Uterus (tissue), 4 donors: ENCODE data around the gene ADGRA3. TPM values are rescaled to one million over a fixed set of nuclear protein-coding genes. Genes with fewer than 3 reads are reported as not detected.
A peak's percentile ranks its signal among the peaks of the same experiment; 100 is the strongest.
"Not testable (repeated sequence)": the region's sequence is repeated elsewhere in the genome, so short reads cannot be mapped to it uniquely, and the experiment has no call there.

Experiments used
- DNase-seq, 2 donors: peaks; one replicate each; pipeline ENCODE4 v3.0.0-alpha.2; 2019 to 2020
- H3K27ac ChIP-seq, 2 donors: fragments of 200-600 bp; sonication (generic); 1 replicate in 1 of 2; 2 replicates in 1 of 2; pipeline ENCODE4 v1.5.1; 2016 to 2018
- H3K27me3 ChIP-seq, 2 donors: fragments of 200-600 bp; sonication (generic); one replicate each; pipeline ENCODE4 v1.5.1; 2018 to 2019; ENCODE audit warnings: control low read depth in 1 of 2
- H3K36me3 ChIP-seq, 2 donors: fragments of 200-600 bp; sonication (generic); one replicate each; pipeline ENCODE4 v1.5.1; 2019; ENCODE audit warnings: control low read depth in 1 of 2
- H3K4me1 ChIP-seq, 2 donors: fragments of 200-600 bp; sonication (generic); one replicate each; pipeline ENCODE4 v1.5.1; 2018 to 2019; ENCODE audit warnings: control low read depth in 1 of 2
- H3K4me3 ChIP-seq, 2 donors: fragments of 200-600 bp; sonication (generic); 1 replicate in 1 of 2; 2 replicates in 1 of 2; pipeline ENCODE4 v1.5.1; 2018 to 2019; ENCODE audit warnings: mild to moderate bottlenecking in 1 of 2
- H3K9me3 ChIP-seq, 2 donors: fragments of 200-600 bp; sonication (generic); one replicate each; pipeline ENCODE4 v1.5.1; 2019; ENCODE audit warnings: control low read depth in 1 of 2
- POLR2A ChIP-seq, 2 donors: fragments of 450-650 bp; IDR thresholded peaks; one replicate each; pipeline ENCODE4 v1.6.1; 2016; ENCODE audit warnings: antibody characterized with exemption in 2 of 2, mild to moderate bottlenecking in 1 of 2, moderate library complexity in 1 of 2
- intact Hi-C: fragments of 100-400 bp; cut with DNase I; formaldehyde crosslinking; loops from one replicate; pipeline ENCODE4 v1.15.1; 2023; ENCODE audit warnings: low total_unique reads
- total RNA-seq, 4 donors: library from RNA; depleted of rRNA in 3 of 4; stranded (reverse); fragments of >200 nt in 3 of 4; gene quantifications; one replicate each; pipeline versions ENCODE4 v1.1.0 to v1.2.4, GENCODE V29; 2014 to 2023
- TF ChIP-seq, protein P1 (sequence below), 4 experiments: fragments of 200-600 bp in 2 of 4; fragments of 450-650 bp in 2 of 4; sonication (generic) in 2 of 4; IDR thresholded peaks; one replicate each; pipeline ENCODE4 v1.5.1; 2016 to 2019; ENCODE audit warnings: antibody characterized with exemption in 4 of 4, mild to moderate bottlenecking in 2 of 4, moderate library complexity in 1 of 4
- donor health status: DM: yes; HTN: yes; CAD: no.

Gene ADGRA3
- total RNA-seq, 4 donors from 2014 or later = 35.3 to 103 (median 45.4) TPM

GRCh38 chr4:22398671-22399070, 117.2 kb downstream of the ADGRA3 start:
- TF ChIP-seq POLR2A (IDR thresholded peaks at IDR 0.05) = no peak
- TF ChIP-seq, protein P1, sequence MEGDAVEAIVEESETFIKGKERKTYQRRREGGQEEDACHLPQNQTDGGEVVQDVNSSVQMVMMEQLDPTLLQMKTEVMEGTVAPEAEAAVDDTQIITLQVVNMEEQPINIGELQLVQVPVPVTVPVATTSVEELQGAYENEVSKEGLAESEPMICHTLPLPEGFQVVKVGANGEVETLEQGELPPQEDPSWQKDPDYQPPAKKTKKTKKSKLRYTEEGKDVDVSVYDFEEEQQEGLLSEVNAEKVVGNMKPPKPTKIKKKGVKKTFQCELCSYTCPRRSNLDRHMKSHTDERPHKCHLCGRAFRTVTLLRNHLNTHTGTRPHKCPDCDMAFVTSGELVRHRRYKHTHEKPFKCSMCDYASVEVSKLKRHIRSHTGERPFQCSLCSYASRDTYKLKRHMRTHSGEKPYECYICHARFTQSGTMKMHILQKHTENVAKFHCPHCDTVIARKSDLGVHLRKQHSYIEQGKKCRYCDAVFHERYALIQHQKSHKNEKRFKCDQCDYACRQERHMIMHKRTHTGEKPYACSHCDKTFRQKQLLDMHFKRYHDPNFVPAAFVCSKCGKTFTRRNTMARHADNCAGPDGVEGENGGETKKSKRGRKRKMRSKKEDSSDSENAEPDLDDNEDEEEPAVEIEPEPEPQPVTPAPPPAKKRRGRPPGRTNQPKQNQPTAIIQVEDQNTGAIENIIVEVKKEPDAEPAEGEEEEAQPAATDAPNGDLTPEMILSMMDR (IDR thresholded peaks at IDR 0.05) = no peak
- H3K4me3 ChIP-seq = no peak overlapping the region
- H3K9me3 ChIP-seq = no peaks in the 10 kb centered on the region
- H3K36me3 ChIP-seq = no peaks in the 10 kb centered on the region
- no peak for DNase-seq
- H3K27ac ChIP-seq = no peak overlapping the region
- no peaks in the 10 kb centered on the region for H3K27me3 ChIP-seq
- intact Hi-C loops = no loop called here
- H3K4me1 ChIP-seq = no peaks in the 10 kb centered on the region

DNA sequence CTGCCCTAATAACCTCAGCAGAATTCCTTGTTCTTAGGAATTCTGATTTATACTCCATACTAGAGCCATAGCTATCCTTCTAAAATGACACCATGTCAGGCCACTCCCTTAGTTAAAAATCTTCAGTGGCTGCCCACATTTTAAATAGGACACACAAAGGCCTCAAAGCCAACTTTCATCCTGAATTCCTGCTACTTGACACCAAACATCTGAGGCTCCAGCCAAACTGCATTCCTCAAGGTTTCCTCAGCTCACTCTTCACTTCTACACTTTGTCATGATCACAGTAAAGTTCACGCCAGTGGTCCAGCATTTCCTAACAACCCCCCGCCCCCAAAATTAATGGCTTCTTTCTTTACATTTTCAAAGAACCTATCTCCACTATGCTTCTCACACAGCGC, 124.3 kb downstream of the ADGRA3 start:
- Histone ChIP-seq H3K9me3 (no peaks in the 10 kb centered on the region), H3K36me3 (no peaks in the 10 kb centered on the region), H3K27me3 (no peaks in the 10 kb centered on the region), H3K4me3 (no peak overlapping the region), H3K27ac (no peak overlapping the region), H3K4me1 (no peaks in the 10 kb centered on the region)
- intact Hi-C loops = loop anchor here (5.0 kb wide), 1 partner anchor 599 kb away; no protein-coding TSS in a partner anchor
- TF ChIP-seq, protein P1 (IDR thresholded peaks at IDR 0.05) = no peak
- no peak for TF ChIP-seq POLR2A (IDR thresholded peaks at IDR 0.05)
- DNase-seq = no peak

GRCh38 chr4:22389240-22389870, 126.5 kb downstream of the ADGRA3 start:
- no peaks in the 10 kb centered on the region for H3K36me3 ChIP-seq
- no peaks in the 10 kb centered on the region for H3K4me1 ChIP-seq
- TF ChIP-seq, protein P1 (IDR thresholded peaks at IDR 0.05) = peak; percentile 64 to 82 (median 78)
- TF ChIP-seq POLR2A (IDR thresholded peaks at IDR 0.05) = no peak
- no peak overlapping the region for H3K4me3 ChIP-seq
- intact Hi-C loops = no loop called here
- no peaks in the 10 kb centered on the region for H3K27me3 ChIP-seq
- no peak overlapping the region for H3K27ac ChIP-seq
- H3K9me3 ChIP-seq = no peaks in the 10 kb centered on the region
- DNase-seq = peak; percentile 49 to 61

DNA sequence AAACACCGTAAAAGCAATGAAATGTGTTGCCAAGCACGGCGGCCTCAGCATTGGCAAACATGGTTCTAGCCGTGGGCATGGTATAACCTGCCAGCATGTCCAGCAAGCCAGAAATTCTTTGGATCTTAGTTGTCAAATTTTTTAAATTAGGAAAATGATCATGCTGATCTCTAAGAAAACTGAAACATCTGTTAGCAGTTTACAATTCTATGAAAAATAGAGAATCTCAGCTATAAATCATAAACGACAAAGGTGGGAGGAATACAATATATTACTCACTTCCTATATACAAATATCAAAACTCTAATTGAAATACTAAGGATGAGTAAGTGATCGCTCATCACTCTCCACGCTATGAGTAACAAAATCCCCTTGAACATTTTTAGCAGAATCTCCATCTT, 130.3 kb downstream of the ADGRA3 start:
- no peak overlapping the region for H3K27ac ChIP-seq
- intact Hi-C loops = no loop called here
- H3K4me3 ChIP-seq = no peak overlapping the region
- H3K9me3 ChIP-seq = no peaks in the 10 kb centered on the region
- no peaks in the 10 kb centered on the region for H3K4me1 ChIP-seq
- no peaks in the 10 kb centered on the region for H3K27me3 ChIP-seq
- no peaks in the 10 kb centered on the region for H3K36me3 ChIP-seq
- no peak for TF ChIP-seq POLR2A (IDR thresholded peaks at IDR 0.05)
- TF ChIP-seq, protein P1 (IDR thresholded peaks at IDR 0.05) = no peak
- DNase-seq = no peak

DNA sequence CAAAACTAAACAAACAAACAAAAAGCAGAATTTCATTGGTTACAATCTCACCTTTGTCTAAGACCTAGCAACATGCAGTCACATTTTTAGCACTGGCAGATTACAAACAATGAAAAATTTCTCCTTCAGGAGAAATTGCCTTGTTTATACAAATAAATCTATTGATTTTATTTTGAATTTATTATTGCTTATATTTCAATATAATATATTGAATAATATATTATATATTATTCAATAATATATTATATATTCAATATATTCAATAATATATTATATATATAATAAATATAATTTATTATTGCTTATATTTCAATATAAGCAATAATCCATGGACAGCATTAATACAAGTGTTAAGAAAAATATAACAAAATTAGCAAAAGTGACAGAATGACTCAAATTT, 131.7 kb downstream of the ADGRA3 start:
- Histone ChIP-seq H3K4me3 (no peak overlapping the region), H3K4me1 (no peaks in the 10 kb centered on the region), H3K27ac (no peak overlapping the region), H3K36me3 (no peaks in the 10 kb centered on the region), H3K9me3 (no peaks in the 10 kb centered on the region), H3K27me3 (no peaks in the 10 kb centered on the region)
- no peak for TF ChIP-seq POLR2A (IDR thresholded peaks at IDR 0.05)
- TF ChIP-seq, protein P1 (IDR thresholded peaks at IDR 0.05) = no peak
- intact Hi-C loops = no loop called here
- DNase-seq = no peak

DNA sequence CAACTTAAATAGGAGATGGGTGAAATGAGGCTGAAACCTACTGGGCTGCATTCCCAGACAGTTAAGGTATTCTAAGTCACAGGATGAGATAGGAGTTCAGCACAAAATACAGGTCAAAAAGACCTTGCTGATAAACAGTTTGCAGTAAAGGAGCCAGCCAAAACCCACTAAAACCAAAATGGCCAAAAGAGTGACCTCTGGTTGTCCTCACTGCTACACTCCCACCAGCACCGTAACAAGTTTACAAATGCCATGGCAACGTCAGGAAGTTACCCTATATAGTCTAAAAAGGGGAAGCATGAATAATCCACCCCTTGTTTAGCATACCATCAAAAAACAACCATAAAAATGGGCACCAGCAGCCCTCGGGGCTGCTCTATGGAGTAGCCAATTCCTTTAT, 133.7 kb downstream of the ADGRA3 start:
- H3K27me3 ChIP-seq, H3K9me3 ChIP-seq, H3K4me3 ChIP-seq, H3K36me3 ChIP-seq, DNase-seq, intact Hi-C loops, H3K4me1 ChIP-seq: not testable (repeated sequence)
- H3K27ac ChIP-seq = peak overlapping the region in 1 of 2 donors; percentile 37
